ENCODE results near the gene AIM2.

The AIM2 gene

GRCh38 chr1:159079525-159079924, 3.0 kb upstream of the AIM2 start:
- DNase-seq (ENCODE audit: low read depth), result no peak
- TF ChIP-seq, protein P1, sequence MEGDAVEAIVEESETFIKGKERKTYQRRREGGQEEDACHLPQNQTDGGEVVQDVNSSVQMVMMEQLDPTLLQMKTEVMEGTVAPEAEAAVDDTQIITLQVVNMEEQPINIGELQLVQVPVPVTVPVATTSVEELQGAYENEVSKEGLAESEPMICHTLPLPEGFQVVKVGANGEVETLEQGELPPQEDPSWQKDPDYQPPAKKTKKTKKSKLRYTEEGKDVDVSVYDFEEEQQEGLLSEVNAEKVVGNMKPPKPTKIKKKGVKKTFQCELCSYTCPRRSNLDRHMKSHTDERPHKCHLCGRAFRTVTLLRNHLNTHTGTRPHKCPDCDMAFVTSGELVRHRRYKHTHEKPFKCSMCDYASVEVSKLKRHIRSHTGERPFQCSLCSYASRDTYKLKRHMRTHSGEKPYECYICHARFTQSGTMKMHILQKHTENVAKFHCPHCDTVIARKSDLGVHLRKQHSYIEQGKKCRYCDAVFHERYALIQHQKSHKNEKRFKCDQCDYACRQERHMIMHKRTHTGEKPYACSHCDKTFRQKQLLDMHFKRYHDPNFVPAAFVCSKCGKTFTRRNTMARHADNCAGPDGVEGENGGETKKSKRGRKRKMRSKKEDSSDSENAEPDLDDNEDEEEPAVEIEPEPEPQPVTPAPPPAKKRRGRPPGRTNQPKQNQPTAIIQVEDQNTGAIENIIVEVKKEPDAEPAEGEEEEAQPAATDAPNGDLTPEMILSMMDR (IDR thresholded peaks at IDR 0.05; ENCODE audit: low read depth, low read length, missing control alignments), result no peak
- no peak overlapping the region for H3K4me3 ChIP-seq (ENCODE audit: low read depth, low read length)

DNA sequence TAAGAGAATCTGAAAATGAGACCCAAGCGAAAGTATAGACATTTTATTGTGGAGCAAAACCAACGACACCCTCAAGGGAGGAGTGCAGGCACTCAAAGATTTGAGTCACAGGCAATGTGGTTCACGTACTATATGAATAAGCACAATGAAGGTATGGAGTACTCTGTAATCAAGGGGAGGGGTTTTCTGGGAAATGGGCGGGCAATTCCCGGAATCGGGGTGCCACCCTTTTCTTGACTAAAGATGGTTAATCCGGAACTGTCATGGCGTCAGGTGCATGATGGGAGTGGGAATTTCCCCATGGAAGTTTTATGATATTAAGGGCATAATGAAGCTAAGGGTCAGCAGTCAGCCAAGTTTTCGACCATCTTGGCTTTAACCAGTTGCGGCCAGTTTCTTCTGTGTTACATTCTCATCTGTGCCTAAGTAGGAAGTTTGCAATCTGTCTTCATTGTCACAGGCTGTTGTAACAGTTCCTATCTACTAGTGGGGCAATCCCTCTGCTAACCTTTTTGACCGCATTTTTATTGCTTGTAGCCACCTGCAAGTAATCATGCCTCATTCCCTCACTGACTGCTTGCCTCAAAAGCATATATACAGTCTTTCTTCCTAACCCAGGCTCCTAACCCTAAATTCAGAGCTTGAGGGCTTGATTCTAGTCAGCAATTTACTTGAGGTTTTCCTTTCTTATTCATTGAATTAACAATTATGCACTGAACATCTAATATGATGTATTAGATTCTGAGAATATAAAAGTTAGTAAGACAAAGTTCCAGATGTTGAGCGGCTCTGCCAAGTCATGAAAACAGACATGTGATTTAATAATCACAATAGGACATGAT, 775 bp upstream of the AIM2 start:
- TF ChIP-seq, protein P1 (IDR thresholded peaks at IDR 0.05; ENCODE audit: low read depth, low read length, missing control alignments), result no peak
- H3K4me3 ChIP-seq (ENCODE audit: low read depth, low read length), result peak overlapping the region; percentile 90
- peak; percentile 86 for DNase-seq (ENCODE audit: low read depth)

DNA sequence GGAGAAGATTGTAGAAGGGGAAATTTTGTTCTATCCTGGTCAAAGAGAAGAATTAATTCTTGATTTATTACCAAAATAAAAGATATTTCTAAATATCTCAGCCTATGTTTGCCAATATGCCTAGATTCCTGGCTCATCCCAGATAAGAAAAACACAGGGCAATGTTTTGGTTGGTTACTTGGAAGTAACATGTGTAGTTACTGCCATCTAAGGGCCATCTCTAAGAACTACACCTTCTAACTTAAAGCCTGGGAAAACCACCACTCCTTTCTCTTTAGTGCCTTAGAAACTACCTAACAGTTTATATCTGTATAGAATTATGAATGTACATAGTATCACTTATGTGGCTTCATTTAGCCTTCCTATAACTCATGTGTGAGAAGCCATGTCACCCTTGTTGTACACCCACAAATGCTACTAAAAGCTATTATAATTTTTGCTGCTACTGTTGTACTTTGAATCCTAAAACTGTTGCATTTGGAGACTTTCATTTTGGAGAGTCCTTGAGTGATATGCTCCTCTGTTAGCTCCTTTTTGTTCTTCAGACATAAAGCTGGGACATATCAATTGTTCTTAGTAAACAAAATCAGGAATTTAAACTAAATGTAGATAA, 4.5 kb downstream of the AIM2 start:
- no peak overlapping the region for H3K4me3 ChIP-seq (ENCODE audit: low read depth, low read length)
- peak; percentile 52 for DNase-seq (ENCODE audit: low read depth)
- TF ChIP-seq, protein P1 (IDR thresholded peaks at IDR 0.05; ENCODE audit: low read depth, low read length, missing control alignments), result peak; percentile 66

DNA sequence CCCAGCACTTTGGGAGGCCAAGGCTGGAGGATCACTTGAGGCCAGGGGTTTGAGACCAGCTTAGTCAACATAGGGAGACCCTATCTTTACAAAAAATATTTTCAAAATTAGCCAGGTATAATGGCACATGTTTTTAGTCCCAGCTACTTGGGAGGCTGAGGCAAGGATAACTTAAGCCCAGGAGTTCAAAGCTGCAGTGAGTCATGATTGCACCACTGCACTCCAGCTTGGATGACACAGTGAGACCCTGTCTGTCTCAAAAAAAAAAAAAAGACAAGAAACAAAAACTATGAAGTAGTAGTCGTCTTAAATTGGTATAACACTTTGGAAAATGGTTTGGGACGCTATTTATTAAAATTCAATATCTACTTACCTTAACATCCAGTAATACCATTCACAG, 7.7 kb downstream of the AIM2 start:
- TF ChIP-seq, protein P1 (IDR thresholded peaks at IDR 0.05; ENCODE audit: low read depth, low read length, missing control alignments), result no peak
- H3K4me3 ChIP-seq (ENCODE audit: low read depth, low read length), result peak overlapping the region; percentile 9; the same call in 1 of the 2 replicates
- no peak for DNase-seq (ENCODE audit: low read depth)

DNA sequence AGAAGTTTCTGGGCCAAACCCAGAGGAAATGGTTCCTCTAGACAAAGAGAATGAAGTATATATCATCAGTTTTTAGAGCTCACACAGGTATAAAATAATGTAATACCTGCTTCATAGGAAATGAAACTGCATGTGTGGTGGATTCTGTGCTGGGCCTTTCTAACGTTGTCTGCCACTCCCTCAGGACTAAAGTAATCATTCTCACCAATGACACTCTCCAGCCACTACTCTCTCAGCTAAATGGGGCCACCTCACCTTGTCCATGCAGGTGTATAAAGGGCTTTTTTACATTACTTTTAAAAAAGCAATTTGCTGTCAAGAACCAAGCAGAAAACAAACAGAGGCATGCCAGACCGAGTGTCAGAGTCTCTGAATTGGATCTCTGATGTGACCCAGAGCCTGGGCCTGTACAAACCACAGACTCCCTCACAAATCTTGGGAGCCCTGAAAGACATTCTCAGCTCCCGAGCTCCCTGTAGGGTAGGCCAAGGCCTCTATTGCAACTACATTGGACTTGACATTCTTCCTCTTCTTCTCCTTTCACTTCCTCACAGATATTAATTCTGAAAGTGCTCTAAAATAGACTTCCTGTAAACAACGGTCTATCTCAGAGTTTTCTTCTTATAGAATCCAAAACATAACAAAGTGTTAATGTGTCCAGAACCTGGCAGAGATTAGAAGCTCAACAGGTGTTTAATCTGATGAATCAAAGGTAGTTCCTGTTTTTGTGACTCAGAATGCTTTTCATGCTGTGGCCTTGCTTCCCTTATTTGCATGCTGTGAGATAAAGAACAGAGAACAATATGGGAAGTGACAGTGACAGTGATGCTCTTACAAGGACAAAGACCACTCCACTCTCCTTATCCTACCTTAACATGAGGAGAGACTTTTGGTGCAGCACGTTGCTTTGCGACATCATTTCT, 8.6 kb downstream of the AIM2 start:
- H3K4me3 ChIP-seq (ENCODE audit: low read depth, low read length), result peak overlapping the region; percentile 9; the same call in 1 of the 2 replicates
- peak; percentile 92 for DNase-seq (ENCODE audit: low read depth)
- TF ChIP-seq, protein P1 (IDR thresholded peaks at IDR 0.05; ENCODE audit: low read depth, low read length, missing control alignments), result no peak

- TF ChIP-seq, protein P1 (IDR thresholded peaks at IDR 0.05; ENCODE audit: low read depth, low read length, missing control alignments), result no peak
- no peak for DNase-seq (ENCODE audit: low read depth)
- H3K4me3 ChIP-seq (ENCODE audit: low read depth, low read length), result no peak overlapping the region
These were observed 10.5 kb downstream of the AIM2 start for GRCh38 chr1:159066108-159066507.

Measured in GM12864 (cell line).